ENCODE results near the gene RAPH1.

RAPH1 gene

GRCh38 chr2:203480623-203481022, 54.5 kb downstream of the RAPH1 start:
- H3K27me3 ChIP-seq (replicated peaks; ENCODE audit: insufficient read depth, low read length): no peaks in the 10 kb centered on the region
- 0 out of 2 replicates have a peak, but pooled peaks cover 4% of the 10 kb centered on the region for H3F3A ChIP-seq (ENCODE audit: insufficient read depth, low read length)
- H3K9me2 ChIP-seq (replicated peaks; ENCODE audit: insufficient read depth, low read length): no peaks in the 10 kb centered on the region
- H2AFZ ChIP-seq (ENCODE audit: low read length): no peak overlapping the region
- H3K27ac ChIP-seq (ENCODE audit: low read length): no peak overlapping the region
- no peak overlapping the region for H3K4me3 ChIP-seq (ENCODE audit: low read length)
- no peaks in the 10 kb centered on the region for H3K79me2 ChIP-seq (ENCODE audit: low read length)
- H3K36me3 ChIP-seq (replicated peaks; ENCODE audit: insufficient read depth, low read length): no peaks in the 10 kb centered on the region
- TF ChIP-seq EZH2phosphoT487 (IDR thresholded peaks at IDR 0.05; ENCODE audit: low read length): no peak
- TF ChIP-seq EZH2 (optimal IDR thresholded peaks at IDR 0.05; ENCODE audit: low read depth, low read length): no peak
- no peak for TF ChIP-seq CTCF (IDR thresholded peaks at IDR 0.05; ENCODE audit: low read length)
- H3K9ac ChIP-seq (ENCODE audit: low read length): no peak overlapping the region
- no peaks in the 10 kb centered on the region for H4K20me1 ChIP-seq (ENCODE audit: insufficient read depth, low read length)
- DNase-seq: no peak
- no peaks in the 10 kb centered on the region for H3K9me3 ChIP-seq (replicated peaks; ENCODE audit: insufficient read depth, low read length)
- no peak overlapping the region for H3K4me2 ChIP-seq (ENCODE audit: low read depth, low read length)
- H3K4me1 ChIP-seq (ENCODE audit: low read length): peaks cover 24% of the 10 kb centered on the region

- H3K4me3 ChIP-seq (ENCODE audit: low read length): no peak overlapping the region
- H2AFZ ChIP-seq (ENCODE audit: low read length): no peak overlapping the region
- H3K9me3 ChIP-seq (replicated peaks; ENCODE audit: insufficient read depth, low read length): no peaks in the 10 kb centered on the region
- H3K79me2 ChIP-seq (ENCODE audit: low read length): no peaks in the 10 kb centered on the region
- H3F3A ChIP-seq (ENCODE audit: insufficient read depth, low read length): no peaks in the 10 kb centered on the region
- peaks cover 1% of the 10 kb centered on the region; the same call in 1 of the 2 replicates for H3K4me1 ChIP-seq (ENCODE audit: low read length)
- H3K27ac ChIP-seq (ENCODE audit: low read length): no peak overlapping the region
- no peaks in the 10 kb centered on the region for H4K20me1 ChIP-seq (ENCODE audit: insufficient read depth, low read length)
- H3K36me3 ChIP-seq (replicated peaks; ENCODE audit: insufficient read depth, low read length): no peaks in the 10 kb centered on the region
- no peaks in the 10 kb centered on the region for H3K9me2 ChIP-seq (replicated peaks; ENCODE audit: insufficient read depth, low read length)
- H3K4me2 ChIP-seq (ENCODE audit: low read depth, low read length): no peak overlapping the region
- TF ChIP-seq CTCF (IDR thresholded peaks at IDR 0.05; ENCODE audit: low read length) (no peak), EZH2 (optimal IDR thresholded peaks at IDR 0.05; ENCODE audit: low read depth, low read length) (no peak), EZH2phosphoT487 (IDR thresholded peaks at IDR 0.05; ENCODE audit: low read length) (no peak)
- H3K27me3 ChIP-seq (replicated peaks; ENCODE audit: insufficient read depth, low read length): no peaks in the 10 kb centered on the region
- DNase-seq: no peak
- no peak overlapping the region for H3K9ac ChIP-seq (ENCODE audit: low read length)
These were observed 58.2 kb downstream of the RAPH1 start for GRCh38 chr2:203476881-203477280.

GRCh38 chr2:203471323-203471722, 63.8 kb downstream of the RAPH1 start:
- peak; percentile 71 for DNase-seq
- H3K9me2 ChIP-seq (replicated peaks; ENCODE audit: insufficient read depth, low read length): no peaks in the 10 kb centered on the region
- no peaks in the 10 kb centered on the region for H3K36me3 ChIP-seq (replicated peaks; ENCODE audit: insufficient read depth, low read length)
- peak overlapping the region; percentile 50 for H3K4me2 ChIP-seq (ENCODE audit: low read depth, low read length)
- no peak overlapping the region for H2AFZ ChIP-seq (ENCODE audit: low read length)
- peaks cover 23% of the 10 kb centered on the region for H3K4me1 ChIP-seq (ENCODE audit: low read length)
- 0 out of 2 replicates have a peak, but pooled peaks cover 5% of the 10 kb centered on the region for H3F3A ChIP-seq (ENCODE audit: insufficient read depth, low read length)
- H3K9me3 ChIP-seq (replicated peaks; ENCODE audit: insufficient read depth, low read length): no peaks in the 10 kb centered on the region
- H3K27ac ChIP-seq (ENCODE audit: low read length): peak overlapping the region; percentile 1; the same call in 1 of the 2 replicates
- H3K4me3 ChIP-seq (ENCODE audit: low read length): no peak overlapping the region
- TF ChIP-seq EZH2 (optimal IDR thresholded peaks at IDR 0.05; ENCODE audit: low read depth, low read length) (no peak), EZH2phosphoT487 (IDR thresholded peaks at IDR 0.05; ENCODE audit: low read length) (no peak), CTCF (IDR thresholded peaks at IDR 0.05; ENCODE audit: low read length) (no peak)
- no peaks in the 10 kb centered on the region for H3K27me3 ChIP-seq (replicated peaks; ENCODE audit: insufficient read depth, low read length)
- H4K20me1 ChIP-seq (ENCODE audit: insufficient read depth, low read length): no peaks in the 10 kb centered on the region
- no peak overlapping the region for H3K9ac ChIP-seq (ENCODE audit: low read length)
- no peaks in the 10 kb centered on the region for H3K79me2 ChIP-seq (ENCODE audit: low read length)

Measured in MM.1S (cell line).